OCI-LY1 (cell line): ENCODE measurements around the gene F2.

Experiments
- H2AFZ ChIP-seq: fragments of 200-600 bp; sonication (generic), shearing (Covaris generic); 2 replicates; pipeline ENCODE4 v1.6.0; 2014; ENCODE audit warnings: antibody characterized with exemption, mild to moderate bottlenecking, low read length
- H3F3A ChIP-seq: fragments of 200-600 bp; sonication (generic), shearing (Covaris generic); 2 replicates; pipeline ENCODE4 v1.6.0; 2014; ENCODE audit warnings: mild to moderate bottlenecking, antibody characterized with exemption, low read length, moderate library complexity; ENCODE audit not compliant: insufficient read depth
- H3K27ac ChIP-seq: fragments of 200-600 bp; sonication (generic); 2 replicates; pipeline ENCODE4 v1.5.1; 2014; ENCODE audit warnings: low read length, mixed run types, mild to moderate bottlenecking, low read depth; ENCODE audit not compliant: poor library complexity, severe bottlenecking
- H3K27me3 ChIP-seq: fragments of 200-600 bp; sonication (generic); 2 replicates; pipeline ENCODE4 v1.6.0; 2014; ENCODE audit warnings: antibody characterized with exemption, mild to moderate bottlenecking, low read length, moderate library complexity; ENCODE audit not compliant: insufficient read depth
- H3K36me3 ChIP-seq: fragments of 200-600 bp; sonication (generic); 2 replicates; pipeline ENCODE4 v1.6.1; 2014; ENCODE audit warnings: mild to moderate bottlenecking, antibody characterized with exemption, low read length, moderate library complexity, mixed read lengths; ENCODE audit not compliant: insufficient read depth
- H3K4me1 ChIP-seq: fragments of 200-600 bp; sonication (generic); 2 replicates; pipeline ENCODE4 v1.5.1; 2014; ENCODE audit warnings: mild to moderate bottlenecking, low read length, moderate library complexity; ENCODE audit not compliant: insufficient read depth, severe bottlenecking
- H3K4me2 ChIP-seq: fragments of 200-600 bp; sonication (generic), shearing (Covaris generic); 2 replicates; pipeline ENCODE4 v1.6.1; 2014; ENCODE audit warnings: low read length
- H3K4me3 ChIP-seq: fragments of 200-600 bp; sonication (generic); 2 replicates; pipeline ENCODE4 v1.5.1; 2014; ENCODE audit warnings: low read length, low read depth, mild to moderate bottlenecking, mixed read lengths; ENCODE audit not compliant: poor library complexity, severe bottlenecking
- H3K79me2 ChIP-seq: fragments of 200-600 bp; shearing (Covaris generic); 2 replicates; pipeline ENCODE4 v1.6.1; 2016; ENCODE audit warnings: mixed run types, low read length, mixed read lengths; ENCODE audit not compliant: insufficient read depth
- H3K9ac ChIP-seq: fragments of 200-600 bp; sonication (generic), shearing (Covaris generic); 2 replicates; pipeline ENCODE4 v1.6.1; 2014; ENCODE audit warnings: mild to moderate bottlenecking, low read length, mixed read lengths
- H3K9me2 ChIP-seq: fragments of 200-600 bp; sonication (generic), shearing (Covaris generic); 2 replicates; pipeline ENCODE4 v1.6.1; 2014; ENCODE audit warnings: low read depth, mild to moderate bottlenecking, low read length, mixed read lengths
- H3K9me3 ChIP-seq: fragments of 200-600 bp; shearing (Covaris generic); 2 replicates; pipeline ENCODE4 v1.6.1; 2014; ENCODE audit warnings: low read length, mixed read lengths
- H4K20me1 ChIP-seq: fragments of 200-600 bp; sonication (generic), shearing (Covaris generic); 2 replicates; pipeline ENCODE4 v1.6.0; 2016; ENCODE audit warnings: mild to moderate bottlenecking, low read length; ENCODE audit not compliant: insufficient read depth
- CTCF ChIP-seq: fragments of 200-600 bp; sonication (generic), shearing (Covaris generic); IDR thresholded peaks from 2 replicates; pipeline ENCODE4 v1.5.1; 2017; ENCODE audit warnings: mild to moderate bottlenecking, antibody characterized with exemption, low read length, moderate library complexity, mixed read lengths
- EZH2 ChIP-seq: fragments of 200-600 bp; sonication (generic), shearing (Covaris generic); IDR thresholded peaks from 2 replicates; pipeline ENCODE4 v1.8.0; 2017; ENCODE audit warnings: borderline replicate concordance, mixed run types, mild to moderate bottlenecking, antibody characterized with exemption, low read length, moderate library complexity, mixed read lengths

F2 gene

GRCh38 chr11:46722566-46723358, 3.7 kb downstream of the F2 start:
- Histone ChIP-seq H3K79me2 (no peaks in the 10 kb centered on the region), H3K9me3 (no peaks in the 10 kb centered on the region), H4K20me1 (no peaks in the 10 kb centered on the region), H3F3A (no peaks in the 10 kb centered on the region), H3K9me2 (no peaks in the 10 kb centered on the region), H3K4me1 (peaks cover 14% of the 10 kb centered on the region), H3K27ac (no peak overlapping the region), H3K4me2 (no peak overlapping the region), H3K36me3 (no peaks in the 10 kb centered on the region), H3K27me3 (no peaks in the 10 kb centered on the region), H3K9ac (no peak overlapping the region), H2AFZ (no peak overlapping the region), H3K4me3 (no peak overlapping the region)
- TF ChIP-seq CTCF (no peak), EZH2 (no peak)

- H4K20me1 ChIP-seq, result no peaks in the 10 kb centered on the region
- no peak overlapping the region for H3K4me2 ChIP-seq
- H2AFZ ChIP-seq, result no peak overlapping the region
- no peak overlapping the region for H3K9ac ChIP-seq
- no peaks in the 10 kb centered on the region for H3K79me2 ChIP-seq
- no peaks in the 10 kb centered on the region for H3K9me2 ChIP-seq
- H3K36me3 ChIP-seq, result no peaks in the 10 kb centered on the region
- H3K9me3 ChIP-seq, result no peaks in the 10 kb centered on the region
- no peak for TF ChIP-seq CTCF
- TF ChIP-seq EZH2, result no peak
- no peak overlapping the region for H3K4me3 ChIP-seq
- no peaks in the 10 kb centered on the region for H3K27me3 ChIP-seq
- peaks cover 9% of the 10 kb centered on the region for H3K4me1 ChIP-seq
- no peak overlapping the region for H3K27ac ChIP-seq
- no peaks in the 10 kb centered on the region for H3F3A ChIP-seq
These were observed 4.3 kb downstream of the F2 start for GRCh38 chr11:46723359-46723680.

GRCh38 chr11:46724088-46724487, 5.1 kb downstream of the F2 start:
- H3K36me3 ChIP-seq, result no peaks in the 10 kb centered on the region
- TF ChIP-seq CTCF, result no peak
- no peak for TF ChIP-seq EZH2
- H3K9ac ChIP-seq, result no peak overlapping the region
- H3F3A ChIP-seq, result no peaks in the 10 kb centered on the region
- no peak overlapping the region for H3K4me3 ChIP-seq
- no peaks in the 10 kb centered on the region for H4K20me1 ChIP-seq
- H2AFZ ChIP-seq, result no peak overlapping the region
- no peak overlapping the region for H3K27ac ChIP-seq
- no peaks in the 10 kb centered on the region for H3K9me2 ChIP-seq
- no peaks in the 10 kb centered on the region for H3K79me2 ChIP-seq
- H3K27me3 ChIP-seq, result no peaks in the 10 kb centered on the region
- H3K4me2 ChIP-seq, result no peak overlapping the region
- H3K9me3 ChIP-seq, result no peaks in the 10 kb centered on the region
- H3K4me1 ChIP-seq, result peaks cover 6% of the 10 kb centered on the region
